Measurements from ENCODE around the gene TBC1D1.

TBC1D1 gene

DNA sequence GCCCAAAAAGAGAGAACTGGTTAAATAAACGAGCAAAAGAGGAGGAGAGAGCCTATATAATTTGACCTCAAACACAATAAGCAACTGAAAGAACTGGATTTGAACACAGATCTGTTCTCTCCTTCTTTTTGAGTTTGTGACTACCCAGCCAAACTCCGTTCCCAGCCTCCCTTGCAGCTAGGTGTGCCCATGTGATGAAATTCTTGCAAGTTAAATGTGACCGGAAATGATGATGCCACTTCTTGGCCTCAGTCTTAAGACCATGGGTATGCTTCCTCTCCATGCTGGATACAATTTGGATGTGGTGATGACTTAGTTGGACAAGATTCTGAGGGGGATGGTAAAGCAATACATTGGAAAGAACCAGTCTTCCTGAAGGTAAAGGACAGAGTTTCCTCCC is 273.5 kb downstream of the TBC1D1 start:
- TF ChIP-seq, protein P1, sequence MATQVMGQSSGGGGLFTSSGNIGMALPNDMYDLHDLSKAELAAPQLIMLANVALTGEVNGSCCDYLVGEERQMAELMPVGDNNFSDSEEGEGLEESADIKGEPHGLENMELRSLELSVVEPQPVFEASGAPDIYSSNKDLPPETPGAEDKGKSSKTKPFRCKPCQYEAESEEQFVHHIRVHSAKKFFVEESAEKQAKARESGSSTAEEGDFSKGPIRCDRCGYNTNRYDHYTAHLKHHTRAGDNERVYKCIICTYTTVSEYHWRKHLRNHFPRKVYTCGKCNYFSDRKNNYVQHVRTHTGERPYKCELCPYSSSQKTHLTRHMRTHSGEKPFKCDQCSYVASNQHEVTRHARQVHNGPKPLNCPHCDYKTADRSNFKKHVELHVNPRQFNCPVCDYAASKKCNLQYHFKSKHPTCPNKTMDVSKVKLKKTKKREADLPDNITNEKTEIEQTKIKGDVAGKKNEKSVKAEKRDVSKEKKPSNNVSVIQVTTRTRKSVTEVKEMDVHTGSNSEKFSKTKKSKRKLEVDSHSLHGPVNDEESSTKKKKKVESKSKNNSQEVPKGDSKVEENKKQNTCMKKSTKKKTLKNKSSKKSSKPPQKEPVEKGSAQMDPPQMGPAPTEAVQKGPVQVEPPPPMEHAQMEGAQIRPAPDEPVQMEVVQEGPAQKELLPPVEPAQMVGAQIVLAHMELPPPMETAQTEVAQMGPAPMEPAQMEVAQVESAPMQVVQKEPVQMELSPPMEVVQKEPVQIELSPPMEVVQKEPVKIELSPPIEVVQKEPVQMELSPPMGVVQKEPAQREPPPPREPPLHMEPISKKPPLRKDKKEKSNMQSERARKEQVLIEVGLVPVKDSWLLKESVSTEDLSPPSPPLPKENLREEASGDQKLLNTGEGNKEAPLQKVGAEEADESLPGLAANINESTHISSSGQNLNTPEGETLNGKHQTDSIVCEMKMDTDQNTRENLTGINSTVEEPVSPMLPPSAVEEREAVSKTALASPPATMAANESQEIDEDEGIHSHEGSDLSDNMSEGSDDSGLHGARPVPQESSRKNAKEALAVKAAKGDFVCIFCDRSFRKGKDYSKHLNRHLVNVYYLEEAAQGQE (IDR thresholded peaks at IDR 0.05; ENCODE audit: insufficient read depth in 1 of 2, low read depth in 2 of 2, low read length in 2 of 2), result no peak
- TF ChIP-seq FOXP2 (optimal IDR thresholded peaks at IDR 0.05; ENCODE audit: borderline replicate concordance, extremely low read depth, extremely low read length, insufficient read depth) (no peak), SIN3A (IDR thresholded peaks at IDR 0.05; ENCODE audit: borderline replicate concordance, insufficient read depth, low read length) (no peak)

DNA sequence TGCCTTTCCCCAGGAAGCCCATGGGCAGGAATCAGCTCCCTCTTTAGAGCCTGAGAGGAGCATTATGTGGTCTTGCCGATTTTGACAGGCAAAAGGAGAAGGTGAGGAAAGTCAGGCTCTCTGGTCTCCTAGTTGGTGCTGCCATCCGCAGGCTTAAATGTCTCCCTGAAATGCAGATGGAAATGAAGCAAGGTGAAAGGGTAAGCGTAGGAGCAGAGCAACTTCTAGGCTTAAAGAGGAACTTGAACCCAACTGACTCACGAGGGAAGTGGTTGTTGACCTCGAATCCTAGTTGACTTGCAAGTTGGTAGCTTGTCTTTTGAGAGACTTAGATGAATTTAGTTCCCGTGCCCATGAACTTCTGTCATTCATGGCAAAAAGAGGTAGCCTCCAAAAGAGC is 275.2 kb downstream of the TBC1D1 start:
- no peak for TF ChIP-seq TAF1 (IDR thresholded peaks at IDR 0.05; ENCODE audit: borderline replicate concordance, insufficient read depth, low read length)
- TF ChIP-seq, protein P1 (IDR thresholded peaks at IDR 0.05; ENCODE audit: insufficient read depth in 1 of 2, low read depth in 2 of 2, low read length in 2 of 2), result no peak

DNA sequence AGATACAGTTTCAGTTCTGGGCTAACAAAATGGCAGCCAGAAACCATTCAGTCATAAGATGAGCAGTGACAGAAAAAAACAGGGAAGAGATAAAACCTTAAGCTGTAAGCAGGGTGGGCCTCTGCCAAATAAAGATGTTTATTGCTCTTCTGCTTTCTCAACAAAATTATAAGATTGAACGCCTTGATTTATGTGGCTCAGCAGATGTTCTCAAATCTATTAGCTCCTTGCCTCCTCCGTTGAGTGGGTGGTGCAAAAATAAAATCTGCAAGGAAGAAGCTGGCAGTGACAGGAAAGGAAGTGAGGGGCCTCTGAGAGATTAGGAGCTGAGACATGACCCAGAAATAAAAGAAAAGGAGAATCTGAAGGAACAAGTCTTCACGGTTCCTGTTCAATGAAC is 275.9 kb downstream of the TBC1D1 start:
- TF ChIP-seq SIN3A (IDR thresholded peaks at IDR 0.05; ENCODE audit: borderline replicate concordance, insufficient read depth, low read length) (no peak), POLR2AphosphoS5 (IDR thresholded peaks at IDR 0.05; ENCODE audit: low read depth, low read length) (no peak), FOXP2 (optimal IDR thresholded peaks at IDR 0.05; ENCODE audit: borderline replicate concordance, extremely low read depth, extremely low read length, insufficient read depth) (no peak), TAF1 (IDR thresholded peaks at IDR 0.05; ENCODE audit: borderline replicate concordance, insufficient read depth, low read length) (no peak)
- TF ChIP-seq, protein P1 (IDR thresholded peaks at IDR 0.05; ENCODE audit: insufficient read depth in 1 of 2, low read depth in 2 of 2, low read length in 2 of 2), result no peak

DNA sequence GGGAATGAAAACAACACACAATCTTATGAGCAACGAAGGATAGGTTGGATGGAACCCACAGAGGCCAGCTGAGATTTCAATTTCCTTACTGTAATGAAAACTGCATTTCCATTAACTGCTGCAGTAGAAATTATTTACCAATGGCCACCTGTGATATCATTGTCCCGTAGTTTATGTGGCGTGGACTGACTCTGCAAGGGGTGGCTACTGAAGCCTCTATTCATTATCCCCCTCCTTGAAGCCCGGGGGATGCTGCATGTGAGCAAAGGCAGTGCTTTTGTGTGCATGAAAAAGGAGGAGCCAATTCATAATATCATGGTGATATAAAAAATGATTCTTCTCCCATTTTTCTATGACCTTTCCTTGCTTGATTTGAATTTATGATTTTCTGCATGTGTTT is 277.1 kb downstream of the TBC1D1 start:
- TF ChIP-seq FOXP2 (optimal IDR thresholded peaks at IDR 0.05; ENCODE audit: borderline replicate concordance, extremely low read depth, extremely low read length, insufficient read depth) (no peak), POLR2AphosphoS5 (IDR thresholded peaks at IDR 0.05; ENCODE audit: low read depth, low read length) (no peak), SIN3A (IDR thresholded peaks at IDR 0.05; ENCODE audit: borderline replicate concordance, insufficient read depth, low read length) (no peak), TAF1 (IDR thresholded peaks at IDR 0.05; ENCODE audit: borderline replicate concordance, insufficient read depth, low read length) (no peak)
- TF ChIP-seq, protein P1 (IDR thresholded peaks at IDR 0.05; ENCODE audit: insufficient read depth in 1 of 2, low read depth in 2 of 2, low read length in 2 of 2), result no peak

DNA sequence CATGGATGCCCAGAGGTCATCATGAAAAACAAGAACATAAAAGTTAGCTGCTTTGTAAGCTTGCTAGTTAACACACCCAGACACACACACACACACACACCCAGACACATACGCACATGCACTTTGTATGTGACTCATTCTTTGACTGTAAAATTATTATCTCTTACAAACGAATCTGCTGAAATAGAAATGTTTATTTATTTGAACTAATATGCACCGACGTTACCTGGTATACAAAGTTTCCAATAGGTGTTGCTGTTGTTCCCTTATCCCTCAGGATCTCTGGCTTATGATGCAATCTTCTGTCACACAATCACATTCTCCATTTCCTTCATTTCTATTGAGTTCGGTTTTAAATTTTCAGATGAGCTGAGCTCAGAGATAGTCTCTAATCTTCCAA is 278.6 kb downstream of the TBC1D1 start:
- no peak for TF ChIP-seq TAF1 (IDR thresholded peaks at IDR 0.05; ENCODE audit: borderline replicate concordance, insufficient read depth, low read length)
- no peak for TF ChIP-seq FOXP2 (optimal IDR thresholded peaks at IDR 0.05; ENCODE audit: borderline replicate concordance, extremely low read depth, extremely low read length, insufficient read depth)
- TF ChIP-seq SIN3A (IDR thresholded peaks at IDR 0.05; ENCODE audit: borderline replicate concordance, insufficient read depth, low read length), result no peak
- TF ChIP-seq, protein P1 (IDR thresholded peaks at IDR 0.05; ENCODE audit: insufficient read depth in 1 of 2, low read depth in 2 of 2, low read length in 2 of 2), result no peak
- TF ChIP-seq POLR2AphosphoS5 (IDR thresholded peaks at IDR 0.05; ENCODE audit: low read depth, low read length), result no peak
